RKO (cell line): ENCODE data around the gene ZDHHC19.
A peak's percentile ranks its signal among the peaks of the same experiment; 100 is the strongest.
"Not testable (repeated sequence)": the region's sequence is repeated elsewhere in the genome, so short reads cannot be mapped to it uniquely, and the experiment has no call there.

Source experiments
- DNase-seq: peaks from one replicate; pipeline ENCODE4 v3.0.0-alpha.2; 2016; ENCODE audit warnings: low spot score

Gene ZDHHC19

DNA sequence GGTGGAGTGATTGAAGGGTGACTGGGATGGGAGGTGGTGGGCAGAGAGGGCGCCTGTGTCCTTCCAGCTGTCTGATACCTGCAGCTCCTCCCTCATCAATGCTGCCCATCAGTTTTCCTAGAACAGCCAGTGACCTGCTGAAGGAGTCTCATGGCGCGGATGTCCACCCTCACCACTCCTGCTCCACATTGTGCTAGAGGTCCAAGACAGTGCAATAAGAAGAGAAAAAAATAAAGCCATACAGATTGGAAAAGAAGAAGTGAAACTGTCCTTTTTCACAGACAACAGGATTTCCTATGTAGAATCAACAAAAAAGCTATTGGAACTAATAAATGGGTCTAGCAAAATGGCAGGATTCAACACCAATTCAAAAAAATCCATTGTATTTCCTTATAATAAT, 7.4 kb downstream of the ZDHHC19 start:
- DNase-seq: no peak

DNA sequence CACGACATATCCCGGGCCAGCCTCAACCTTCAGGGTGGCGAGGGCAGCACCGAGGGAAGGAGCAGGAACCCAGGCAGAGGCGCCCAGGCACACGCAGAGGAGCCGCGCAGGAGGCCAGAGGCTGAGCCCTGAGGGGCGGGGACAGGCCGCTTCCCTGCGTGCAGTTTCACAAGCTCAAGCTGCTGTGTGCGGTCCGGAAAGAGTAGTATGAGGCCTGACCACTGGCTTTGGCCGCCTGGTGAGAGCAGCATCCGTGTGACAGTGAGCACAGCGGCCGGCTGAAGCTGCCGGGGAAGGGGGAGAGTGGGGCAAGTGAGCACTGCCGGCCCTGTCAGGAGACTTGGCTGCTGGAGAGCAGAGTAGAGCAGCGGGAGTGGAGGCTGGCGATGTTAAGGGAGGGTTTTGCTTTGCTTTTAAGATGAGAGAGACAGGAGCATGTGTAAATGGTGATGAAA, 8.7 kb downstream of the ZDHHC19 start:
- DNase-seq: no peak

DNA sequence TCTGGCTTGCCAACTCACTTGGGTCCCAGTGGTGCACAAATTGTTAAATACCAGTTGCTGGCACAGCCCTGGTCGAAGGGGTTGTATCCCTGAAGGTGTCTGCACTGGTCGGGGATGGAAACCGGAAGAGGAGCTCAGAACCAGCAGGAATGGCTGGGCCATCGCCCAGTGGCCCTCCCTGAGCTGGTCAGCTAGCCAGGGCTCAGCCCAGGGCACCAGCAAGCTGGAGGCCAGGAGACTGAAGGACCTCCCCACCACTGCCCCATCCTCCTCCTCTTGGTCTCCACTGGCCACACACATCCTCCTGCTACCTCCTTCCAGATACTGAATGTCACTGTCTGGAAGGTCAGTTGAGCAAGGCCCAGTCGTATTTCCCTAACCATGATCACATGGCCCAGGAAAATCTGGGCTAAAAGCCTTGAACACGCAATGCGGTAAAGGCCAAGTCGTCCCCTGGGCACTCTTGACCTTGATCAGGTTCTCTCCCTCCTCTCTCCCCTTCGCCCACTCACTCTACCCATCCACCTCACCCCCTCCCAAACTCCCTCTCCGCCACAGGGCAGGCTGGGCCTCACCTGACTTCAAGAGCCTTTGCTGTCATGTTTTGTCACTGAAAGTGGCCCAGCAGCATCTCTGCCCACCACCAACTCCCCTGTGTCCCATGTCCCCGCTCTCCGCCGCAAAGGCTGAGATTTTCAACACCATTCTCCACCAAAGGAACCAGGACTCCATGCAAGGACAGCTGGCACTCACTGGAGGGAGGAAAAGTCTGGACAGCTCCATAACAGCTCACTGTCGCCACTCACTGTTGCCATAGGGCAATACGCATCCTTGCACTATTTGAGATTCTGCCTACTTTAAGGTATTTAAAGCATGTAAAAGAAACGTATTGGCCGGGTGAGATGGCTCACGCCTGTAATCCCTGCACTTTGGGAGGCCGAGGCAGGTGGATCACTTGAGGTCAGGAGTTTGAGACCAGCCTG, 12.1 kb downstream of the ZDHHC19 start:
- DNase-seq: no peak

DNA sequence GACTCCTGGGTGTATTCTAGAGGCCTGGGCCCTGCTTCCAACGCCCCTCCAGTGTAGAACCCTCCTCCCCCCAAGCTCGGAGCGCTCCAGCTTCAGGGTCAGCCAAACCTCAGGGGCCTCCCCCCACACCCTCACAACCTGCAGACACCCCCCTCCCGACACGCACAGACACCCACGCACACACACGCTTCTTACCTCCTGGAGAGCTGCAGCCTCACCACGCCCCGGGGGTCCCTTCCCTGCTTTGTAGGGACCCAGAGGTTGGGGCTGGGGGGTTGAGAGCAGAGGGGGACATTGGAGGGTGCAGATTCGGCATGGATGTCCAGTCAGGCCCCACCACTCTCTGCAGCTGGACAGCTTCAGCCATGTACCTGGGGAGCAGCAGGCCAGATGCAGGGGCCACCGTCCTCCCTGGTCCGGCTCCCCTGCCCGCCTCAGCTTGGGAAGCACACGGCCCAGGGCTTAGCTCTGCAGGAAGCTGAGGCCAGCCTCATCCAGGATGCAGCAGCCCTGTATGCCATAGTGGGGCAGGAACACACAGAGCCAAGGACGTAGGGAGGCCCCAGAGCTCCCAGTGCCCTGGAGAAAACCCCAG, 13.0 kb downstream of the ZDHHC19 start:
- no peak for DNase-seq

DNA sequence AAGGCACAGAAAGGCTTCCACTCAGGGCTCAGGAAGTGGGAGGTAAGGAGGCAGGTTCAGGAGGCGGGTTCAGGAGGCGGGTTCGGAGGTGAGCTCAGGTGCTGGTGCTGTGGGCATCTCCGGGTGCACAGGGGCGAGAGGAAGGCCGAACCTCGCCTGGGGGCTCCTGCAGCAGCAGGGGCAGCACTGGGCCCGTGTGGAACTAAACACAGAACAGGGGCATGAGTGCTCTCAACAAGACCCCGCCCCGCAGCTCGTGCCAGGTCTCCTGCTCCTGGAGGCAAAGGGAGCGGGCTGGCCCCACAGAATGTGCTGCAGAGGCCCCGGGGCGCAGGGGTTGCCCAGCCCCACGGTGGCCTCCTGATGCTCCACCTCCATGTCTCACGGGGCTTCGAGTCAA, 13.7 kb downstream of the ZDHHC19 start:
- DNase-seq: no peak

DNA sequence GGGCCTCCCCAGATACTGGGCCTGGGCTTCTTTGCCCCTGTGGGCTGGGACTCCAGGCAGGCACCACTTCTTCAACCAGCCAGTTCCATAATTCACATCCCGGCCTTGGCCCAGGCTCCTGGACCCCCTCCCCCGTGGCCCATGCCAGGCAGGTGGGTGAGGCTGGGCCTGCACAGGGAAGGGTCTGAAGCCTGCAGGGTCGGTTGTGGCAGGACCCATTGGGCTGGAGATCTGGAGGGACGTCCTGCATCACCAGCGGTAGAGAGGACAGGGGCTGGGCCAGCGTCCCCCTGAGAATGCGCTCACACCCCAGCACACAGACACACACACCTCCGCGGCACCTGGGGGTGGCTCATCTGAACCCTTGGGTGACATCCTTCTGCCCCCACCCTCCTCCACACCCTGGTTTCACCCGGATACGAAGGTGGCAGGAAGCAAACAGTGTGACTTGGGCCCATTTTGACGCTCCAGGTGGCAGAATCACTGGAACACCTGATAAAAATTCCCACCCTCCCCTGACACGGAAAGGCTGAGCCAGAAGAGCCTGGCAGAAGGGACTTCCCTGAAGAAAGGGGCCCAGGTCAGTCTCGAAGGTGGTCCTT, 15.4 kb downstream of the ZDHHC19 start:
- DNase-seq: no peak

DNA sequence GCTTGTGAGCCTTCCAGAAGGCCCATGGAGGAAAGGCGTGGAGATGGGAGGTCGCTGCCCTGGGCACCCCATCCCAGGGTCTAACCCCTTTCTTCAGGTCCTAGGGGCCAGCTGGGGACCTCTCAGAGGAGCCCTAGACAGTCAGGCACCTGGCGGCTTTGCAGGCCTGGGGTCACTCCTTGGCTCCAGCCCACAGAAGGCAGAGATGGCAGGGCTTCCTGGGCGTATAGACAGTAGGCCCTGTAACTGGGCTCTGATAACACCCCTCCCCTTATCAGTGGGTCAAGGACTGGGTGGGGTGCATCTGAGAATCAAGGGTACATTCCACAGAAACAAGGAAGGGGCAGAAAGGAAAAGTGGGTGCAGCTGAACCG, 16.7 kb downstream of the ZDHHC19 start:
- DNase-seq: no peak

DNA sequence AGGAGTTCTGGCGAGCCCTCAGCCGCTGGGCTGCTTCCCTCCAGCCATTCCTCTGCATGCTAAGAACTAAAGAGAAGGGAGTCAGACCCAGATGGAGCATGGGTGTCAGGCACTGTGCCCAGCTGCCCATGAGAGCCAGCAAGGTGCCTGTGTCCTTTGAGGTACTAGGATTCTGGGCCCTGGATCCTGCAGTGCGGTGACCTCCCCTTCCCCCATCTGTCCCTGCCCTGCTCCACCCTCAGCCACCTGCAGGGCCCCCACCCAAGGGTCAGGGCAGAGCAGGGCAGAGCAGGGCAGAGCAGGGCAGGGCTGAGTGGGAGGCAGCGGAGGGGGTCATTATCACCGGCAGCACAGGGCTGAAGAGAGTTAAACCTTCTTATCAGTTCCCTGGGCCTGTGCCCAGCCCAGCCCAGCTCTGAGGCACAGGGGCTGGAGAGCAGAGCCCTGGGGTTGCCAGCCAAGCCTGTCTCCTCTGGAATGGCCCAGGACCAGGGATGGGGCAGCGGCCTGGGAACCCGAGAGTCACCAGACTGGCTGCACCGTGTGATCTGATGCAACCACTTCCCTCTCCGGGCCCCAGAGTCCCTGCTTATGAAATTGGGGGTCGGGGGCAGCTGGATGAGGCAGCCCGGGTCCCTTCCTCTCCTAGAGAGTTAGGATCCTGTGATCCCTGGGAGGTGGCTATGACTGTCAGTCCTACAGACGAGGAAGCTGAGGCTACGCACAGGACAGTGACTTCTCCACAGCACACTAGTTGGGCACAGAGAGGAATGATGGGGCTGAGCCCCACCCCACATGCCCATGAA, 17.3 kb downstream of the ZDHHC19 start:
- no peak for DNase-seq

DNA sequence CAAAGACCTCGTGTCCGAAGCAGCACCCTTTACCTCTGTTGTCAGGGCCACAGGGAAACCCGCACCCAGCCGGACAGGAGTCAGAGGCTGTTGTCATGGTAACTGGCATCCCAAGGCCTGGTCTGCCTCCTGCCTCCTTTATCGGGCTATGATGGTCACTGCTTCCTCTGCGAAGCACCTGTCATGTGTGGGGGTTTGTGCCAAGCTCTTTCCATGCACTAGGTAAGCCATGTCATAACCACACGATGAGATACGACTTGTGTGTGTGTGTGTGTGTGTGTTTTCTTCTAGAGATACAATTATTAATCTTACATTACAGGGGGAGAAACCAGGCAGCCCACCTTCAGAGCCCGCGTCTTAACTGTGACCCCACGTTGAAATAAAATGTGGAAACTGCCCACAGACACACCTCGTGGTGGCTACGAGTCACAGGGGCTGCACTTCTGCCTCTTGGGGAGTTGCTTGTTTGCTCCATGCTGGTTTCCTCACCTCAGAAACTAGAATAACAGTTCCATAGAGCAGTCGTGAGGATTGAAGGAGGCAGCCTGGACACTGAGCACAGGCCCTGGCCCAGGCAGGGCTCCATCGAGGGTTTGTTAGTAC, 18.0 kb downstream of the ZDHHC19 start:
- DNase-seq: no peak

DNA sequence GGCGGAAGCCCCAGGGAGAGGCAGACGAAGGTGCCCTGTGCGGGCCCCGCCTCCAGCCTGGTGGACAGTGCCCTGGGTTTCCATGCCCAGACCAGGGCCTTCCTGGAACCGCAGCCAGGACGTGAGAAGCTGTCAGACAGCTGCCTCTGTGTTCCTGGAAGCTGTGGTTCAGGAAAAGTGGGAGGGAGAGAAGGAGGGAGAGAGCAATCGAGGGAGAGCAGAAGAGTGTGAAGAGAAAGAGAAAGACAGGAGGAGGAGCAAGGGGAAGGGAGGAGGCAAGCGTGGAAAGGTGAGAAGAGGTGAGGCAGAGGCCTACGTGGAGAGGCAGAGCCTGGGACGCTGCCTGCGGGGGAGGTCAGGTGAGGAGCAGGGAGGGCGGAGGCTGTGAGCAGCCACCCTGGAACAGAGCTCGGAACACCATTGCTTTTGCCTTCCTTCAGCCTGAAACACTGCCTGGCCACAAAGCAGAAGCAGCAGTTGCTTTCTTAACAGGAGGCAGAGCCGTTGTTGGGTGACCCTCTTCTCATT, 18.6 kb downstream of the ZDHHC19 start:
- DNase-seq: no peak

DNA sequence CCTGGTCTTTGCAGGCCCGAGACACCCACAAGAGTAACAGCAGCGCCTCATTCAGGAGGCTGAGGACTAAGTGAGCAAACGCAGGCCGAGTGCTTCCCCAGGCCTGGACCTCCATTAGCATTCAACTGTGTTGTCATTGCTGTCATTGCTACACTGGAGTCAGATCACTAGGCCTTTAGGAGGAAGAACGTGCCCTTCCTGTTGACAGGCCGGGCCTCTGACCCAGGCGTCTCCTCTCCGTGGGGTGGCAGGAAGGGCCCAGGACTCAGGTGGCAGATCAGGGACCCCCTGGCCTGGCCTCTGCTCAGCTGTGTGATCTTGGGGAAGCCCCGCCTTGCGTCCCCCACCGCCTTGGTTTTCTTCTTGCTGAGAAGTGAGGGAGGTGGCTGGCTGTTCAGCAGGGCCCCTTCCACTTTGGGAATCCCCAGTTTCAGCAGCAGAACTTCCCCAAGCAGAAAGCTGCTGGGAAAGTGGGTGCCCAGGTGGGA, 19.1 kb downstream of the ZDHHC19 start:
- no peak for DNase-seq

DNA sequence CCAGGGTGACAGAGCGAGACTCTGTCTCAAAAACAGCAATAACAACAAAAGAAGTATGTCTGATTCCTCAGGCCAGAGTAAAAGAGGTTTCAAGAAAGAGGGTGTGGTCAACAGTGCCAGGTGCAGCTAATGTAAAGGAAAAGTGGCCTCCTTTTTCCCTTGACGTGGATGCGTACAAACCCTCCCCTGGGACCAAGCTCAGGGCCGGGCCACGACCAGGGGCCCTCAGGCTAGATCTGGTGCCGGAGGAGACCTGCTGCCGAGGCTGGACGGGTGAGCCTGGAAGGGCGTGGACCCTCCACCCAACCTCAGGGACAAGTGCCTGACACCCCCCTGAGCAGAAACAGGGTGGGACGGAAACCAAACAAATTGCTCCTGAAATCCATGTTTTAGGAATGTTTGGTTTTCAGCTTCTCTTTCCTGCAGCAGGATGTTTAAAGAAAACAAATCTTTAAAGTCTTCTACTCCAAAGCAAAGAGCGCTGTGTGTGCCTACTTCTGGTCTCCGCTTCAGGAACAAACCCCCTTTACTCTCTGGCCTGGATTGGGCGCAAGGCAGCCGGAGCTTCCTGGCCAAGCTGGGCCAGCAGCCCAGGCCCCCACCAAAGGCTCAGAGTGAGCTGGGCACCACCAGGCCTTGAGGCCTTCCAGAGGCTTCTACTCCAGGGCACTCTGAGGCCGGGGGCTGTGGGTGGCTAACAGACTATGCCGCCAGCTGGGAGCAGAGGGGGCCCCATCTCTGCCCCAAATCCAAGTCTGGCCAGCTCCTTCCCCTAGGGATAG, 21.4 kb downstream of the ZDHHC19 start:
- no peak for DNase-seq

DNA sequence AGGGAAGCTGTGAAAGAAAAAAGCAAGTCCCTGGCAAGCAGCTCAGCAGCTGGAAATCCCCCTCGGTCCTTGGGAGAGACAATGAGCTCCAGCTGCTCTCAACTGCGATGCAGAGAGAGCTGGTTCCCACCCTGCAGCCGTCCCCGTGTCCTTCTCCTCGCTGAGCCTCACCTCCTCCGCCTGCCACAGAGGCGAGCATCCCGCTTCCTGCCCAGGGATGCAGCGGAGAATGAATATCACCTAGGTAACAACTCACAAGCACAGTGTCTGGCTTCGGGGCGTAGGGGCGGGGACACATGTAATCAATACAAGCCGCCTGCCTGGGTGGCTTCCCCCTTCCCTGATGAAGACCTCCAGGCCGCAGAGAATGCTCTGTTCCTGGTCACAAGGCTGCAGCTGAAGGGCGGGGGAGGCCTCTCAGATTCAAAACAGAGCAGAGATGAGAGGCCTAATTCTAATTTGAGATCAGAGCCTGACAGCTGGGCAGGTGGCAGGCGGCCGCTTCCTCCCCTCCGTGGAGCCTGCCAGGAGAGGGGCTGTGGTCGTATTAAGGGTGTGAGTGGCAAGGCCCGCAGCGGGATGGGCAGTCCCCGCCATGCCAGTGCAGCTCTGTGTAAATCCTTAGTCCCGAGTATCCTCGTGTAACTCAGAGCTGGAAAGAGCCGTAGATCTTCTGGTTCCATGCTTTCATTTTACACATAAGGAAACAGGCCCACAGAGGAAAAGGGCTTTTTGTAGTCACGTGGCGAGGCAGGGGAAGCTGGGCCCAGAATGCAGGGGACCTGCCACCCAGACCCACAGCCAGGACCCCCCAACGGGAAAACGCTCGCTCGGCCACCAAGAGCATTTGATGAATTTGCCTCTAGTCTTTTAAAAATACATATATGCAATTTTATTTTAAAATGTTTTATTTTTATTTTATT, 24.3 kb downstream of the ZDHHC19 start:
- no peak for DNase-seq

DNA sequence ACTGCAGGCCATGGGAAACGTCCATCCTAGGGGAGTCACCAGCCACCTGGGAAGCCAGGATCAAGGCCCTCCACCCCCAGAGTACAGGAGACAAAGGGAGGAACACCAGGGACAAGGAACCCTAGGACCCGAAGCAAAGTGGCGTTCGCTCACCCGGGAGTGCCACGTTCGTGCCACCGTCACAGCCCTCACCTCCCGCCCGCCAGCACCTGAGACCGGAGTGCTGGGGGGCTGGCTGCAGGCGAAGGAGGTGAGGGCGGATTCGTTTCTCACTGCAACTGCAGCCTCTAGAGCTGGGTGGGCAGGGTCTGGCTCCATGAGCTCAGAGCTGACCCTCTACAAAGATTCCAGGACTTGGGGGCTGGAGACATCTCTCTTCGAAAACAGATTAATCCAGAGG, 26.3 kb downstream of the ZDHHC19 start:
- DNase-seq: no peak

DNA sequence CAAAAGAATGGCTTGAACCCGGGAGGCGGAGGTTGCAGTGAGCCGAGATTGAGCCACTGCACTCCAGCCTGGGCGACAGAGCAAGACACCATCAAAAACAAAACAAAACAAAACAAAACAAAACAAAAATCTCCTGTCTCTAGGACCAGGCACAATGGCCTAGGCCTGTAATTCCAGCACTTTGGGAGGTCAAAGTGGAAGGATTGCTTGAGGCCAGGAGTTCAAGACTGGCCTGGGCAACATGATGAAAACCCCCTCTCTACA, 27.1 kb downstream of the ZDHHC19 start:
- not testable (repeated sequence) for DNase-seq

DNA sequence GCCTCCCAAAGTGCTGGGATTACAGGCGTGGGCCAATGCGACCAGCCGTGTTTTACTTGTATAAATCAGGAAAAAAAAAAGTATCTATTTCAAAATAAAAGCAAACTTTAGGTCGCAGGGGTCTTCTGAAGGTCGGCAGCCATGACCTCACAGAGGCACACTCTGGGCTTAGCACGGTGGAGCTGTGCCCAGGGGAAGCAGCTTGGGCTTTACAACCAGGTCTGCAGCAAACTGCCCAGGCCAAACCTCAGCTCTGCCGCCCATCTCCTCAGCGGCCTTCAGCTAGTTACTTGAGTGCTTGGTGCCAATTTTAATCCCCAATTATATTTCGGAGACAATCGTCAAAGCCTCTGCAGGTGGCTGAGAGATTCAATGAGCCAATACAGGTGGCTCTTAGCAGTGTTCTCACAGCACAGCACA, 30.1 kb downstream of the ZDHHC19 start:
- no peak for DNase-seq

DNA sequence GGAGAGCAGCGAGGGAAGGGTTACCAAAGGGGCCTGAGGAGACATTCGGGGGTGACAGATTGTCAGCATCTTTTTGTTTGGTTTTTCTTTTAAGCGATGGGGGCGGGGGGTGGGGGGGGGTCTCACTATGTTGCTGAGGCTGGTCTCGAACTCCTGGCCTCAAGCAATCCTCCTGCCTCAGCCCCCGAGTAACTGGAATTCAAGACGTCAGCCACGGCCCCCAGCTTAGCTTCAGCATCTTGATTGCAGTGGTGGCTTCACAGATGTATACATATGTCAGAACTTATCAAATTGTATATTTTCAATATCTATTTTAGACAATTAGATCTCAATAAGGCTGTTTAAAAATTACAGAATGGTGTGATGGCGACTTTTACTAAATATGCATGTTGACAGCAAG, 30.9 kb downstream of the ZDHHC19 start:
- DNase-seq: no peak

DNA sequence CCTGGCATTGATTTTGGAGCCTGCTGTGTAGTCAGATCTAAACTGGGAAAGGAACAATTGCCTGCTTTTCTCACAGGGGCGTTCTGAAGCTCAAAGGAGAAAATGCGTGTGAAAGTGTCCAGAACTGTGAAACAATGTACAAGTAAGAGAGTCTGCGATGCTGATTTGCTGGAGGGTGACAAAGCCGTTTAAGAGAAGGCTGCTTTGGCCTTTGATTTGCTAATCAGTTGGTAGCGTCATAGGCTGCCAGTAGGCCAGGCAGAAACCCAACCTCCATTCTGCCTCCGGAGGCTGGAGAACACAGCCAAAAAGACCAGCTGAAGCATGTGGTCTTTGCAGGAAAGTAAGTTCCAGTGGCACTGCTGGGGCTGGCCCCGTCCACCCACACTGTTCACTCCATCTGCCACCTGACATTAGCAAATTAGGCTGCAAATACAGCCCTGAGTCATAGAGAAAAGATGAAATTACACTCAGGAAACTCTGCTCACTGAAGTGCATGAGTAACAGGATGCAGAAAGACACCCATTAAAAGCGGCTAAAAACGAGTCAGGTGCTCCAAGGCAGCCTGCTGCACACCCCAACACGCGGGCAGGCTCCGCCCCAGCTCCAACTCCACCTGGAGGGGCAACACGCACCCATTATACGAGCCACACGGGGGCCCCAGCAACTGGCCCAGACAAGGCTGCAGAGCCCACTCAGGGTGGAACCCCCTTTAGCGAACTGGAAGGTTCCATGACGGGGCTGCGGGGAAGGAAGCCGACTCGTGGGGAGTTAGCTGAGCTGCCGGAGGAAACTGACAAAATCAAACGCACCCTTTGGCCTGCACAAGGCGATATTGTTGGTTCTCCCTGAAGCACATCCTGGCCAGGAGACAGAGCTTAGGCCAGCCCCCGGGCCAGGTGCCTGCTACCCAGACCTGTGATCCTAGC, 31.6 kb downstream of the ZDHHC19 start:
- peak; percentile 71 for DNase-seq

DNA sequence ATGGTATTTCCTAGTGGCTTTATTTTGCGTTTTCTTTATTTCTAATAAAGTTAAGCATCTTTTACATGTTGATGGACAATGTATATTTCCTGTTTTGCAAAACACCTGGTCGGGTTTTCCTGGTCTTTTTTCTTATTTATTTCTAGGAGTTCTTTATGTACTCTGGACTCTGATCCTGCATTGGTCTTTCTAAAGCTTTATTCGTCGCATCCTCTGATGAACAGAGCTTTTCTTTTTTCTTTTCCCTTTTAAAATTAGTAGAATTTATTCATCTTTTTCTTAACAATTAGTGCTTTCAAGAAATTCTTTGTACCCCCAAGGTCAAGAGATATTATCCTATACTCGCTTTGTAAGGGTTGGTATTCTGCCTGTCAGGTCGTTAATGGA, 32.2 kb downstream of the ZDHHC19 start:
- no peak for DNase-seq
